Measurements from ENCODE around the gene ZNF678. TPM values are rescaled to one million over a fixed set of nuclear protein-coding genes. Genes with fewer than 3 reads are reported as not detected.
"Not testable (repeated sequence)": the region's sequence is repeated elsewhere in the genome, so short reads cannot be mapped to it uniquely, and the experiment has no call there.

Gene ZNF678
- total RNA-seq, 4 donors from 2014 or later: 4.0 to 9.1 (median 5.6) TPM

DNA sequence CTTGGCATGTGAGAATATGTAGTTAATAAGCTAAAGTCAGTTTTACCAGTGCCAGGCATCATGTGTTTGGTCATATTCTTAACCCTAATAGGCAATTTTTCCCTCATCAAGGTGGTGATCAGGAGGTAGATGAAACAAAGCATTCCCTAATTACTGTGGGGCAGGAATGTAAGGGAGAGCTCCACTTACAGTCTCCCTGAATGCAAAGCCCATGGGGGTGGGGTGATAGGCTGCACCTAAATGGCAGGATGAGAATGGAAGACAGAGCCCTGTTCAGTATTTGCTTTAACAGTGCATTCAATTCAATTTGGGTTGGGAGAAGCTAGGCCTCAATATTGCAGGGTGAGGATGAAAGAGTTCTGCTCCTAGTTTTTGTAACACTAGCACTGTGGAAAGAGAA lies 23.4 kb downstream of the ZNF678 start:
- TF ChIP-seq POLR2AphosphoS5 (IDR thresholded peaks at IDR 0.05): no peak
- TF ChIP-seq, protein P1, sequence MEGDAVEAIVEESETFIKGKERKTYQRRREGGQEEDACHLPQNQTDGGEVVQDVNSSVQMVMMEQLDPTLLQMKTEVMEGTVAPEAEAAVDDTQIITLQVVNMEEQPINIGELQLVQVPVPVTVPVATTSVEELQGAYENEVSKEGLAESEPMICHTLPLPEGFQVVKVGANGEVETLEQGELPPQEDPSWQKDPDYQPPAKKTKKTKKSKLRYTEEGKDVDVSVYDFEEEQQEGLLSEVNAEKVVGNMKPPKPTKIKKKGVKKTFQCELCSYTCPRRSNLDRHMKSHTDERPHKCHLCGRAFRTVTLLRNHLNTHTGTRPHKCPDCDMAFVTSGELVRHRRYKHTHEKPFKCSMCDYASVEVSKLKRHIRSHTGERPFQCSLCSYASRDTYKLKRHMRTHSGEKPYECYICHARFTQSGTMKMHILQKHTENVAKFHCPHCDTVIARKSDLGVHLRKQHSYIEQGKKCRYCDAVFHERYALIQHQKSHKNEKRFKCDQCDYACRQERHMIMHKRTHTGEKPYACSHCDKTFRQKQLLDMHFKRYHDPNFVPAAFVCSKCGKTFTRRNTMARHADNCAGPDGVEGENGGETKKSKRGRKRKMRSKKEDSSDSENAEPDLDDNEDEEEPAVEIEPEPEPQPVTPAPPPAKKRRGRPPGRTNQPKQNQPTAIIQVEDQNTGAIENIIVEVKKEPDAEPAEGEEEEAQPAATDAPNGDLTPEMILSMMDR (IDR thresholded peaks at IDR 0.05): no peak
- TF ChIP-seq POLR2A (IDR thresholded peaks at IDR 0.05; ENCODE audit: low read depth): no peak
- TF ChIP-seq EP300 (IDR thresholded peaks at IDR 0.05): no peak
- intact Hi-C loops (cut with DNase I): no loop called here

DNA sequence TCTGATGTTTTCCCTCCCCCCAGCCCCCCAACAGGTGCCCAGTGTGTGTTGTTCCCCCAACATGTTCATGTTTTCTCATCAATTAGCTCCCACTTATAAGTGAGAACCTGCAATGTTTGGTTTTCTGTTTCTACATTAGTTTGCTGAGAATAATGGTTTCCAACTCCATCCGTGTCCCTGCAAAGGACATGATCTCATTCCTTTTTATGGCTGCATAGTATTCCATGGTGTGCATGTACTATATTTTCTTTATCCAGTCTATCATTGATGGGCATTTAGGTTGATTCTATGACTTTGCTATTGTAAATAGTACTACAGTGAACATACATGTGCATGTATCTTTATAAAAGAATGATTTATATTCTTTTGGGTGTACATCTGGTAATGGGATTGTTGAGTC lies 24.6 kb downstream of the ZNF678 start:
- Histone ChIP-seq H3K36me3 (peaks cover 0 to 5% (median 3%) of the 10 kb centered on the region in 4 donors), H3K9me3 (peaks cover 0 to 12% (median 5%) of the 10 kb centered on the region in 4 donors), H3K4me3 (no peak overlapping the region), H3K4me1 (no peaks in the 10 kb centered on the region), H3K27ac (replicated peaks in 1 of 4) (no peak overlapping the region), H3K27me3 (no peaks in the 10 kb centered on the region)
- 94% methylated on average over 1 of the region's 1 CpG for WGBS
- DNase-seq (ENCODE audit: extremely low spot score): no peak
- TF ChIP-seq, protein P1 (IDR thresholded peaks at IDR 0.05): no peak
- TF ChIP-seq POLR2AphosphoS5 (IDR thresholded peaks at IDR 0.05) (no peak), EP300 (IDR thresholded peaks at IDR 0.05) (no peak), POLR2A (IDR thresholded peaks at IDR 0.05; ENCODE audit: low read depth) (no peak)
- intact Hi-C loops (cut with DNase I): no loop called here

More for the DNA sequence above, 23.4 kb downstream of the ZNF678 start:
- no peak for DNase-seq (ENCODE audit: extremely low spot score)
- H3K4me3 ChIP-seq: no peak overlapping the region
- H3K4me1 ChIP-seq: no peaks in the 10 kb centered on the region
- no peaks in the 10 kb centered on the region for H3K27me3 ChIP-seq
- peaks cover 0 to 5% (median 0%) of the 10 kb centered on the region in 4 donors for H3K36me3 ChIP-seq
- H3K27ac ChIP-seq (replicated peaks in 1 of 4): no peak overlapping the region
- peaks cover 0 to 12% (median 5%) of the 10 kb centered on the region in 4 donors for H3K9me3 ChIP-seq

DNA sequence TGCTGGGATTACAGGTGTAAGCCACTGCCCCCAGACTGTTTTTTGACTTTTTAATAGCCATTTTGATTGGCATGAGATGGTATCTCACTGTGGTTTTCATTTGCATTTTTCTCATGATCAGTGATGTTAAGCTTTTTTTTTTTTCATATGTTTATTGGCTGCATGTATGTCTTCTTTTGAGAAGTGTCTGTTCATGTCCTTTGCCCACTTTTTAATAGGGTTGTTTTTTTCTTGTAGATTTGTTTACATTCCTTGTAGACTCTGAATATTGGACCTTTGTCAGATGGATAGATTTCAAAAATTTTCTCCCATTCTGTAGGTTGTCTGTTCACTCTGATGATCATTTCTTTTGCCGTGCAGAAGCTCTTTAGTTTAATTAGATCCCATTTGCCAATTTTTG lies 25.4 kb downstream of the ZNF678 start:
- H3K9me3 ChIP-seq: peaks cover 0 to 12% (median 5%) of the 10 kb centered on the region in 4 donors
- not testable (repeated sequence) for H3K36me3 ChIP-seq

DNA sequence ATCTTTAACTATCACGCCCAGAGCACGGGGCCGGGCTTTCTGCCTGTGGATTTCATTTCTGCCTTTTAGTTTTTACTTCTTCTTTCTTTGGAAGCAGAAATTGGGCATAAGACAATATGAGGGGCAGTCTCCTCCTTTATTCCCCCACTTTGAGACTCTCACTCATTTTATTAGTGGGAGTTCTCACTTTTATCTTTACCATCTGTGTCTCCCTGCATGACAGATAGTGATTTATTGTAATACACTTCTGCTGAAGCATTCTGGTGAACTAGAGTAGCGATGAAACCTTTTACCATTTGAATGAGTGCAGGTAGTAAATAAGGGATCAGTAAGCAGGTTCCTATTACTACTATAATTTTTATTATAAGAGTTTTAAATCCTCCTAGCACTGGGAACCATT lies 26.4 kb downstream of the ZNF678 start:
- H3K4me1 ChIP-seq; DNase-seq (ENCODE audit: extremely low spot score); H3K27ac ChIP-seq (replicated peaks in 1 of 4); H3K4me3 ChIP-seq; H3K36me3 ChIP-seq; H3K27me3 ChIP-seq; intact Hi-C loops (cut with DNase I): not testable (repeated sequence)
- 96% methylated on average over 4 of the region's 4 CpGs for WGBS
- H3K9me3 ChIP-seq: peaks cover 0 to 12% (median 5%) of the 10 kb centered on the region in 4 donors

More for the DNA sequence above, 25.4 kb downstream of the ZNF678 start:
- H3K27me3 ChIP-seq; H3K4me1 ChIP-seq; DNase-seq (ENCODE audit: extremely low spot score); H3K4me3 ChIP-seq; intact Hi-C loops (cut with DNase I); H3K27ac ChIP-seq (replicated peaks in 1 of 4): not testable (repeated sequence)
- 100% methylated on average over 1 of the region's 1 CpG for WGBS

DNA sequence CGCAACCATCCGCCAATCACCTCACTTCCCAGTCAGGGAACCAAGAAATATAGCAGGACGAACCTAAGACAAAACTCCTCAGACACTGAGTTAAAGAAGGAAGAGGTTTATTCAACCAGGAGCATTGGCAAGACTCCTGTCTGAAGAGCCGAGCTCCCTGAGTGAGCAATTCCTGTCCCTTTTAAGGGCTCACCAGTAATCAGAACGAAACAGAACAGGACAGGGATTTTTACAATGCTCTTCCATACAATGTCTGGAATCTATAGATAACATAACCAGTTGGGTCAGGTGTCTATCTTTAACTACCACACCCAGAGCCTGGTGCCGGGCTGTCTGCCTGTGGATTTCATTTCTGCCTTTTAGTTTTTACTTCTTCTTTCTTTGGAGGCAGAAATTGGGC lies 32.9 kb downstream of the ZNF678 start:
- H3K4me1 ChIP-seq; DNase-seq (ENCODE audit: extremely low spot score); H3K9me3 ChIP-seq; H3K27me3 ChIP-seq; H3K36me3 ChIP-seq; H3K27ac ChIP-seq (replicated peaks in 1 of 4); H3K4me3 ChIP-seq; intact Hi-C loops (cut with DNase I): not testable (repeated sequence)
- 98% methylated on average over 5 of the region's 6 CpGs for WGBS

DNA sequence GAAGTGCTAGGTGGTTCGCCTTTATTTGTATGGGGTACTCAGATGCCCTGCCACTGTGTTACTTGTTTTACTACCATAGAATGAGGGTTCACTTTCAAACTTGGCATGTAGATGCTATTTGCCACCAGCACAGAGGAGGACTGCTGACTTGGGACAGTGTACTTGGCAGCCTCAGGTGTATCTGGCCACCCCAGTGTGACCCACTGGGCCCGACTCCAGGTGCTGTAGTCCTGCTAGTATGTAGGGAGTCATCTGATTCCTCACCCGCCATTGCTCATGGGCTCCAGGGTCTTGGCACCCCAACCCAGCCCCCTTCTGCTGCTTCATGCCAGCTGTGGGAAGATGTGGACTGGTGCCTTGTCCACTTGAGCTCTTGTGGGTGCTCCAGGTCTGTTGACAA lies 40.0 kb downstream of the ZNF678 start:
- no peaks in the 10 kb centered on the region for H3K27me3 ChIP-seq
- no peaks in the 10 kb centered on the region for H3K4me1 ChIP-seq
- H3K36me3 ChIP-seq: no peaks in the 10 kb centered on the region
- intact Hi-C loops (cut with DNase I): no loop called here
- TF ChIP-seq, protein P1 (IDR thresholded peaks at IDR 0.05): no peak
- TF ChIP-seq EP300 (IDR thresholded peaks at IDR 0.05) (no peak), POLR2AphosphoS5 (IDR thresholded peaks at IDR 0.05) (no peak), POLR2A (IDR thresholded peaks at IDR 0.05; ENCODE audit: low read depth) (no peak)
- no peak overlapping the region for H3K27ac ChIP-seq (replicated peaks in 1 of 4)
- H3K9me3 ChIP-seq: no peaks in the 10 kb centered on the region
- no peak for DNase-seq (ENCODE audit: extremely low spot score)
- WGBS: 100% methylated on average over 2 of the region's 3 CpGs
- no peak overlapping the region for H3K4me3 ChIP-seq
